K562 (cell line): Measurements from ENCODE around the gene ZNF816.

Experiments used
- CBFB ChIP-seq: sonication (generic); formaldehyde crosslinking; IDR thresholded peaks from 2 replicates; pipeline ENCODE4 v1.4.0; 2020; ENCODE audit warnings: mild to moderate bottlenecking, missing genetic modification reagents
- CTCF ChIP-seq, 3 experiments: IDR thresholded peaks in 2 of 3; conservative IDR thresholded peaks in 1 of 3; 2 replicates each; pipeline ENCODE4 v1.5.1; 2011 to 2012; ENCODE audit warnings: low read length in 3 of 3, mild to moderate bottlenecking in 3 of 3, control low read depth in 2 of 3, improper control_type of control experiment in 1 of 3, inconsistent platforms in 1 of 3, low read depth in 1 of 3, mixed read lengths in 1 of 3, moderate library complexity in 1 of 3; ENCODE audit not compliant: insufficient read depth in 2 of 3
- DEAF1 ChIP-seq: fragments of 450-650 bp; formaldehyde crosslinking; IDR thresholded peaks from 2 replicates; pipeline ENCODE4 v1.4.0; 2020; ENCODE audit warnings: mild to moderate bottlenecking, moderate library complexity
- L3MBTL2 ChIP-seq: fragments of 450-650 bp; IDR thresholded peaks from 2 replicates; pipeline ENCODE4 v1.6.1; 2016; ENCODE audit warnings: mild to moderate bottlenecking, moderate library complexity
- NFYB ChIP-seq: IDR thresholded peaks from 2 replicates; pipeline ENCODE4 v1.6.1; 2011; ENCODE audit warnings: mild to moderate bottlenecking, moderate library complexity; ENCODE audit not compliant: insufficient read length; ENCODE audit errors: extremely low read depth
- PHB2 ChIP-seq: fragments of 450-650 bp; IDR thresholded peaks from 2 replicates; pipeline ENCODE4 v1.6.1; 2017; ENCODE audit warnings: low read depth
- PHTF2 ChIP-seq: fragments of 250-450 bp; sonication (Bioruptor Pico); IDR thresholded peaks from 2 replicates; pipeline ENCODE4 v1.5.0; 2021; ENCODE audit warnings: mild to moderate bottlenecking
- POLR2A ChIP-seq: fragments of 450-650 bp; conservative IDR thresholded peaks from 2 replicates; pipeline ENCODE4 v1.6.1; 2016
- POLR2AphosphoS2 ChIP-seq: IDR thresholded peaks from 2 replicates; pipeline ENCODE4 v1.6.1; 2012; ENCODE audit warnings: low read length, improper control_type of control experiment
- SP1 ChIP-seq: sonication (generic); formaldehyde crosslinking; IDR thresholded peaks from 2 replicates; pipeline ENCODE4 v1.8.1; 2022; ENCODE audit warnings: mild to moderate bottlenecking, missing genetic modification reagents
- TAF9B ChIP-seq: fragments of 450-650 bp; IDR thresholded peaks from 2 replicates; pipeline ENCODE4 v1.6.1; 2018; ENCODE audit warnings: mild to moderate bottlenecking; ENCODE audit not compliant: partially characterized antibody

- TF ChIP-seq CBFB (CRISPR knock-in tag) (no peak), CTCF (IDR thresholded peaks at IDR 0.05 in 2 of 3, conservative IDR thresholded peaks at IDR 0.05 in 1 of 3; ENCODE audit: insufficient read depth in 2 of 3, low read depth in 1 of 3, low read length in 3 of 3) (no peak), DEAF1 (no peak), NFYB (no peak), L3MBTL2 (no peak), POLR2A (no peak), SP1 (CRISPR knock-in tag) (no peak), PHB2 (no peak), POLR2AphosphoS2 (no peak), TAF9B (no peak), PHTF2 (CRISPR knock-in tag) (no peak)
These were observed 45.5 kb upstream of the ZNF816 start for GRCh38 chr19:53008061-53008778.
